Naive thymus-derived CD8-positive, alpha-beta T cell (primary cell): ENCODE results near the gene ANO4. TPM values are rescaled to one million over a fixed set of nuclear protein-coding genes. Genes with fewer than 3 reads are reported as not detected.
"Not testable (repeated sequence)": the region's sequence is repeated elsewhere in the genome, so short reads cannot be mapped to it uniquely, and the experiment has no call there.

Experiments
- ATAC-seq, 2 donors: fragments of 150-1000 bp; cut with Tn5 transposase in 1 of 2; sonication (Bioruptor Pico), chemical (Tn5 transposase) in 1 of 2; 1 replicate in 1 of 2; 2 replicates in 1 of 2; pipeline ENCODE4 v1.10.0; 2021; ENCODE audit warnings: mild to moderate bottlenecking in 2 of 2, moderate library complexity in 2 of 2
- POLR2A ChIA-PET: fragments of 350-600 bp; sonication (Branson Sonifier 250); formaldehyde crosslinking; loops from one replicate; lab custom pipeline; 2021; ENCODE audit warnings: antibody characterized with exemption; lab: Charles Lee
- DNase-seq, 10 donors: peaks; one replicate each; pipeline versions ENCODE4 v3.0.0 to v3.0.0-alpha.2; 2020 to 2022
- H3K27ac Mint-ChIP-seq, 10 donors: one replicate each; pipeline ENCODE4 v1.8.0; 2020 to 2022; ENCODE audit warnings: mild to moderate bottlenecking in 10 of 10, mixed read lengths in 10 of 10, moderate library complexity in 4 of 10, inconsistent platforms in 1 of 10
- H3K27me3 Mint-ChIP-seq, 5 donors: one replicate each; pipeline ENCODE4 v1.8.0; 2021 to 2022; ENCODE audit warnings: mixed read lengths in 5 of 5
- H3K36me3 Mint-ChIP-seq, 3 donors: one replicate each; pipeline ENCODE4 v1.8.0; 2020 to 2022; ENCODE audit warnings: mixed read lengths in 3 of 3, mild to moderate bottlenecking in 2 of 3, inconsistent platforms in 1 of 3
- H3K4me1 Mint-ChIP-seq, 4 donors: one replicate each; pipeline ENCODE4 v1.8.0; 2021 to 2022; ENCODE audit warnings: mixed read lengths in 4 of 4
- H3K4me3 Mint-ChIP-seq, 10 donors: one replicate each; pipeline ENCODE4 v1.8.0; 2020 to 2022; ENCODE audit warnings: mild to moderate bottlenecking in 10 of 10, mixed read lengths in 10 of 10, moderate library complexity in 6 of 10, inconsistent platforms in 1 of 10
- H3K9me3 Mint-ChIP-seq, 9 donors: one replicate each; pipeline ENCODE4 v1.8.0; 2020 to 2022; ENCODE audit warnings: mixed read lengths in 9 of 9, mild to moderate bottlenecking in 3 of 9, inconsistent platforms in 1 of 9, moderate library complexity in 1 of 9
- polyA plus RNA-seq, 3 donors: library from polyadenylated mRNA; unstranded; fragments of 300-500 nt; fragmentation: Illumina TruSeq; gene quantifications; one replicate each; pipeline ENCODE4 v1.2.3, GENCODE V29; 2021
- total RNA-seq, 8 experiments: library from RNA in 2 of 8; stranded (reverse) in 2 of 8; gene quantifications; one replicate each; pipeline ENCODE4 v1.2.3 and lab custom pipeline; 2021 to 2026

ANO4 gene
- total and polyA plus RNA-seq, 5 experiments from 2014 or later: not detected

GRCh38 chr12:101111441-101111840 lies 316.9 kb downstream of the ANO4 start:
- no peaks in the 10 kb centered on the region for H3K36me3 Mint-ChIP-seq
- DNase-seq (no peak), ATAC-seq (no peak)
- H3K27me3 Mint-ChIP-seq: peaks cover 0 to 3% (median 0%) of the 10 kb centered on the region in 5 donors
- H3K9me3 Mint-ChIP-seq: peaks cover 0 to 2% (median 0%) of the 10 kb centered on the region in 9 donors
- no peaks in the 10 kb centered on the region for H3K4me1 Mint-ChIP-seq
- POLR2A ChIA-PET: no interaction called here
- H3K4me3 Mint-ChIP-seq: no peak overlapping the region
- H3K27ac Mint-ChIP-seq: no peak overlapping the region

- no peaks in the 10 kb centered on the region for H3K4me1 Mint-ChIP-seq
- ATAC-seq (no peak), DNase-seq (no peak)
- no peak overlapping the region for H3K27ac Mint-ChIP-seq
- no peak overlapping the region for H3K4me3 Mint-ChIP-seq
- peaks cover 0 to 3% (median 0%) of the 10 kb centered on the region in 5 donors for H3K27me3 Mint-ChIP-seq
- H3K9me3 Mint-ChIP-seq: peaks cover 0 to 4% (median 0%) of the 10 kb centered on the region in 9 donors
- no peaks in the 10 kb centered on the region for H3K36me3 Mint-ChIP-seq
- POLR2A ChIA-PET: no interaction called here
Measured at GRCh38 chr12:101115326-101115725, 320.8 kb downstream of the ANO4 start.

DNA sequence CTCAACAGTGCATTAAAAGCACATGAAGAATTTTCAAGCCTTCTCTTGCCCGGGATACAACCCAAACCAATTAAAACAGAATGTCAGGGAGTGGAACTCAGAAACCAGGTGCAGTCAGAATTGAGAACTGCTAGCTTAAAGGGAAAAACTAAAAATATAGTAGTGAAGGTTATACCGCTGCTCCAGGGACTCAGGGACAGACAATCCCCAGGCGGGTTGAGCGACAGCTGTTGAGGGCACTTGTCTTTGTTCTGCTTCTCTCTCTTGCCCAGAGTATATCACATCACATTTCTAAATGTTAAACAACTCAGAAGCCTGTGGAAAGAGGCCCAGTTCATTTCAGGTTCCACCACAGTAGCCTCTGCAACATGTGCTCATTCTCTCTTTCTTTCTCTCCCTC lies 322.3 kb downstream of the ANO4 start:
- Mint-ChIP-seq H3K4me1 (no peaks in the 10 kb centered on the region), H3K27ac (no peak overlapping the region), H3K36me3 (no peaks in the 10 kb centered on the region), H3K27me3 (peaks cover 0 to 3% (median 0%) of the 10 kb centered on the region in 5 donors), H3K9me3 (peaks cover 0 to 11% (median 0%) of the 10 kb centered on the region in 9 donors), H3K4me3 (no peak overlapping the region)
- no peak for DNase-seq
- POLR2A ChIA-PET: no interaction called here
- ATAC-seq: no peak

- Mint-ChIP-seq H3K27ac (peak overlapping the region in 1 of 10 donors; percentile 11), H3K4me3 (no peak overlapping the region), H3K27me3 (peaks cover 0 to 3% (median 0%) of the 10 kb centered on the region in 5 donors), H3K9me3 (peaks cover 0 to 11% (median 0%) of the 10 kb centered on the region in 9 donors), H3K36me3 (no peaks in the 10 kb centered on the region), H3K4me1 (no peaks in the 10 kb centered on the region)
- POLR2A ChIA-PET: no interaction called here
- DNase-seq: no peak
- no peak for ATAC-seq
Measured at GRCh38 chr12:101117842-101118241, 323.3 kb downstream of the ANO4 start.

GRCh38 chr12:101127521-101128219 lies 333.1 kb downstream of the ANO4 start:
- H3K4me3 Mint-ChIP-seq: no peak overlapping the region
- no peaks in the 10 kb centered on the region for H3K4me1 Mint-ChIP-seq
- ATAC-seq (no peak), DNase-seq (no peak)
- peaks cover 0 to 12% (median 0%) of the 10 kb centered on the region in 9 donors for H3K9me3 Mint-ChIP-seq
- POLR2A ChIA-PET: no interaction called here
- H3K27ac Mint-ChIP-seq: no peak overlapping the region
- H3K27me3 Mint-ChIP-seq: peaks cover 0 to 18% (median 4%) of the 10 kb centered on the region in 5 donors
- no peaks in the 10 kb centered on the region for H3K36me3 Mint-ChIP-seq

DNA sequence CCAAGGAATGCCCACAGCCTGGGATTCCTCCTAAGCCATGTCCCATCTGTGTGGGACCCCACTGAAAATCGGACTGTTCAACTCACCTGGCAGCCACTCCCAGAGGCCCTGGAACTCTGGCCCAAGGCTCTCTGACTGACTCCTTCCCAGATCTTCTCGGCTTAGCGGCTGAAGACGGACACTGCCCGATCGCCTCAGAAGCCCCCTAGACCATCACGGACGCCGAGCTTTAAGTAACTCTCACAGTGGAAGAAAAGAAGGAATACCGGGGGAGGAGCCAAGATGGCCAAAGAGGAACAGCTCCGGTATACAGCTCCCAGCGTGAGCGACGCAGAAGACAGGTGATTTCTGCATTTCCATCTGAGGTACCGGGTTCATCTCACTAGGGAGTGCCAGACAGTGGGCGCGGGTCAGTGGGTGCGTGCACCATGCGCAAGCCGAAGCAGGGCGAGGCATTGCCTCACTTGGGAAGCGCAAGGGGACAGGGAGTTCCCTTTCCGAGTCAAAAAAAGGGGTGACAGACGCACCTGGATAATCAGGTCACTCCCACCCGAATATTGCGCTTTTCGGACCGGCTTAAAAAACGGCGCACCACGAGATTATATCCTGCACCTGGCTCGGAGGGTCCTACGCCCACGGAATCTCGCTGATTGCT lies 351.3 kb downstream of the ANO4 start:
- POLR2A ChIA-PET, H3K27me3 Mint-ChIP-seq, H3K36me3 Mint-ChIP-seq, DNase-seq, ATAC-seq, H3K9me3 Mint-ChIP-seq, H3K27ac Mint-ChIP-seq, H3K4me1 Mint-ChIP-seq, H3K4me3 Mint-ChIP-seq: not testable (repeated sequence)

DNA sequence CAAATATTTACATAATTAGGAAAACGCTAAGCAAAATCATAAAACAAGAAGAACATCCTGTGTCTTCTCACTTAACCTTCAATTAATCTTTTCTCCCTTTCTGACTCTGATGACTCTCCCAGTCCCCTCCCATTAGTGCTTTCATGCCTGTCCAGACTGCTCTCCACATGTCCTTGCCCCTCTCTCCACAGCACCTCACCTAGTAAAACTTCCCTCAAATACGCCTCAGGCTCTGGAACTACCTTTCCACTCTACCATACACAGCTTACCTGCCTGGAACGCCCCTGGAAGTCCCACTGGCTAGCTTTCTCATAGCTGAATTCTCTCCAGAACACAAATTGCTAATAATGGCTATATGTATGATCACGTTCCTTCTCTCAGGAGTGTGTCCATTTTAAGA lies 370.7 kb downstream of the ANO4 start:
- Mint-ChIP-seq H3K4me1 (no peaks in the 10 kb centered on the region), H3K4me3 (no peak overlapping the region), H3K27me3 (peaks cover 0 to 9% (median 2%) of the 10 kb centered on the region in 5 donors), H3K9me3 (peaks cover 0 to 4% (median 0%) of the 10 kb centered on the region in 9 donors), H3K27ac (no peak overlapping the region), H3K36me3 (no peaks in the 10 kb centered on the region)
- DNase-seq: no peak
- no peak for ATAC-seq
- POLR2A ChIA-PET: no interaction called here

DNA sequence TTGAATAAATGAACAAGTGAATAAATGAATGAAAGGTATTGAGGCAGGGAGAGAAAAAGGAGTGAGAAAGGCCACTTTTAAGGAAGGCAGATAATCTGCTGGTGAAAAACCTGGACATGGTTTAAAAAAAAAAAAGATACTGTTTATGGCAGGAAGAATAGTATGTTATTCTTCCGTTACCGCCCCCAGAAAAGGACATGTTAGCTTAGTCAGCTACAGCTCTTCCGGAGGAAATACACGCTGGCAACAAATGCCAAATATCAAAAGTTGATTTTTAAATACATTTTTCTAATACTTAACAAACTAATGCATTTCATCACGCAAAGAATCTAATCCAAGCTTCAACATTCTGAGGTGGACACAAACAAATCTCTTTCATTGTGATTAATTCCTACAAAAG lies 372.3 kb downstream of the ANO4 start:
- peaks cover 0 to 2% (median 0%) of the 10 kb centered on the region in 9 donors for H3K9me3 Mint-ChIP-seq
- H3K4me3 Mint-ChIP-seq: no peak overlapping the region

DNA sequence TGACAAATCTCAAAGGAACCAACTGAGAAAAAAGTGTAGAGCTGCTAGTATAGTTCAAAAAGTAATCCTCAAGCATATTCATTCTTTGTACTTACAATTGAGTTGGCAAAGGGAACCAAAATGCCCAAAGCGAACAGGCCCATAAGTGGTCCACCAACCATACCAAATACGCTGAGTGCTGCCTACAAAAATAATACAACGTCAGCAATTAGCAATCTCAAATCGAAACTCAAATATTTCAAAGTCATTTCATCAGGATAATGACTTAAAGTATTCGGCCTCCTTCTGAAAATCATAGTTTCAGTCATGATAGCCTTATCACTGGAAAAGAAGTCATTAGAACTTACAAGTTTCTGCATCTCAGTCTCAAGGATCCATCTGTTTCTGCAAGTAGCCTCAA lies 373.4 kb downstream of the ANO4 start:
- DNase-seq (no peak), ATAC-seq (no peak)
- no peak overlapping the region for H3K27ac Mint-ChIP-seq
- peaks cover 0 to 5% (median 0%) of the 10 kb centered on the region in 9 donors for H3K9me3 Mint-ChIP-seq
- peaks cover 2 to 15% (median 13%) of the 10 kb centered on the region in 5 donors for H3K27me3 Mint-ChIP-seq
- POLR2A ChIA-PET: no interaction called here
- peaks cover 0 to 2% (median 0%) of the 10 kb centered on the region in 4 donors for H3K4me1 Mint-ChIP-seq
- H3K4me3 Mint-ChIP-seq: no peak overlapping the region
- no peaks in the 10 kb centered on the region for H3K36me3 Mint-ChIP-seq

More for the DNA sequence above, 372.3 kb downstream of the ANO4 start:
- Mint-ChIP-seq H3K36me3 (no peaks in the 10 kb centered on the region), H3K4me1 (peaks cover 0 to 2% (median 0%) of the 10 kb centered on the region in 4 donors), H3K27me3 (peaks cover 2 to 14% (median 10%) of the 10 kb centered on the region in 5 donors), H3K27ac (no peak overlapping the region)
- ATAC-seq (no peak), DNase-seq (no peak)
- POLR2A ChIA-PET: no interaction called here

GRCh38 chr12:101172316-101172715 lies 377.7 kb downstream of the ANO4 start:
- ATAC-seq (no peak), DNase-seq (no peak)
- Mint-ChIP-seq H3K27me3 (peaks cover 2 to 14% (median 13%) of the 10 kb centered on the region in 5 donors), H3K4me3 (no peak overlapping the region), H3K9me3 (peaks cover 4 to 22% (median 10%) of the 10 kb centered on the region in 9 donors), H3K36me3 (no peaks in the 10 kb centered on the region), H3K4me1 (peaks cover 0 to 2% (median 0%) of the 10 kb centered on the region in 4 donors), H3K27ac (no peak overlapping the region)
- POLR2A ChIA-PET: no interaction called here

GRCh38 chr12:101173197-101173749 lies 378.7 kb downstream of the ANO4 start:
- POLR2A ChIA-PET: no interaction called here
- DNase-seq (no peak), ATAC-seq (no peak)
- Mint-ChIP-seq H3K9me3 (peaks cover 4 to 22% (median 10%) of the 10 kb centered on the region in 9 donors), H3K4me3 (no peak overlapping the region), H3K27ac (no peak overlapping the region), H3K27me3 (peaks cover 2 to 14% (median 13%) of the 10 kb centered on the region in 5 donors), H3K4me1 (peaks cover 0 to 2% (median 0%) of the 10 kb centered on the region in 4 donors), H3K36me3 (no peaks in the 10 kb centered on the region)

DNA sequence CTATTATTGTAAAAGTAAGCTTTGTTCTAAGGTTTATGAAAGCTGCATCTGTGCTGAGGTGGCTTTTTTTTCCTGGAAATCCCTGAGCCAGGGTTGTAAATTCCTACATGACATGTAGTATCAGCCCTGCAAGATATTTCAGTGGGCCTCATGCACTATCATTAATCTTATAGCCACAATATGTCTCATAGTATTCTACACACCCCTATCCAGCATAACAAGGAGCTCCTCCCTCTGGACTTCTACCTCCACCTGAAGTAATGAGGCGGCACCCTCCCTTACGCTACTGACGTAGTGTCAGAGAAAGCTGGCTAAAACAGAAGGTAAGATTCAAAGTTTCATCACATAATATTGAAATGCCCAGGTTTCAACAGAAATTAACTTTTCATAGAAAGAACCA lies 380.0 kb downstream of the ANO4 start:
- Mint-ChIP-seq H3K9me3 (peaks cover 4 to 22% (median 10%) of the 10 kb centered on the region in 9 donors), H3K36me3 (no peaks in the 10 kb centered on the region), H3K27ac (no peak overlapping the region), H3K4me3 (no peak overlapping the region), H3K4me1 (peaks cover 0 to 2% (median 0%) of the 10 kb centered on the region in 4 donors), H3K27me3 (peaks cover 2 to 13% (median 10%) of the 10 kb centered on the region in 5 donors)
- no peak for ATAC-seq
- DNase-seq: no peak
- POLR2A ChIA-PET: no interaction called here
